HCT116 (cell line): ENCODE data around the gene ALG10B. TPM values are rescaled to one million over a fixed set of nuclear protein-coding genes. Genes with fewer than 3 reads are reported as not detected.

Source experiments
- ATAC-seq: fragments of 200-7000 bp; cut with Tn5 transposase; 2 replicates; pipeline ENCODE4 v1.9.1; 2020; ENCODE audit warnings: mild to moderate bottlenecking, moderate library complexity
- BruUV-seq: library from RNA; stranded (reverse); fragments of 400-500 nt; replicated peaks from 2 replicates; lab custom pipeline; 2021; lab: Mats Ljungman, UMichigan
- CTCF ChIA-PET: fragments of 300-600 bp; sonication (Branson Sonifier 250); formaldehyde crosslinking; loops from one replicate; lab custom pipeline; 2021; ENCODE audit warnings: antibody characterized with exemption; lab: Charles Lee
- POLR2A ChIA-PET: fragments of 300-600, 350-600 bp; sonication (Branson Sonifier 250); formaldehyde crosslinking; loops from one replicate; lab custom pipeline; 2021; ENCODE audit warnings: antibody characterized with exemption; lab: Charles Lee
- RAD21 ChIA-PET, 2 experiments: fragments of 300-600 bp; sonication (Branson Sonifier 250); formaldehyde crosslinking; loops; one replicate each; lab custom pipeline; 2023; ENCODE audit warnings: low total read pairs in 2 of 2; ENCODE audit not compliant: uncharacterized antibody in 2 of 2, unreplicated experiment in 2 of 2, low non-redundant PET in 1 of 2; lab: Charles Lee
- DNase-seq: peaks from one replicate; pipeline ENCODE4 v3.0.0-alpha.2; 2010; ENCODE audit warnings: low read depth, low spot score
- H2AFZ ChIP-seq: fragments of 200-600 bp; shearing (Covaris generic), sonication (generic); 2 replicates; pipeline ENCODE4 v1.6.1; 2017; ENCODE audit warnings: low read depth, mixed run types, mixed read lengths, antibody characterized with exemption, low read length; ENCODE audit not compliant: poor library complexity, severe bottlenecking
- H3K27ac ChIP-seq: 2 replicates; pipeline ENCODE4 v1.5.1; 2012; ENCODE audit warnings: low read depth, low read length
- H3K27me3 ChIP-seq: fragments of 200-600 bp; sonication (generic); 2 replicates; pipeline ENCODE4 v1.6.1; 2016; ENCODE audit warnings: mixed run types, low read length, mixed read lengths; ENCODE audit not compliant: insufficient read depth
- H3K36me3 ChIP-seq, 2 experiments: fragments of 200-500 bp in 1 of 2; fragments of 200-600 bp in 1 of 2; sonication (Bioruptor generic) in 1 of 2; sonication (generic) in 1 of 2; 2 replicates each; pipeline versions ENCODE4 v1.5.1 to v1.6.1; 2014 to 2016; ENCODE audit warnings: low read length in 2 of 2, inconsistent platforms in 1 of 2, mixed read lengths in 1 of 2, mixed run types in 1 of 2; ENCODE audit not compliant: insufficient read depth in 2 of 2, control insufficient read depth in 1 of 2
- H3K4me1 ChIP-seq, 2 experiments: fragments of 200-600 bp in 1 of 2; sonication (generic) in 1 of 2; 2 replicates each; pipeline versions ENCODE4 v1.5.1 to v1.6.1; 2012 to 2017; ENCODE audit warnings: low read length in 2 of 2, inconsistent platforms in 1 of 2, mild to moderate bottlenecking in 1 of 2, mixed read lengths in 1 of 2, mixed run types in 1 of 2, moderate library complexity in 1 of 2; ENCODE audit not compliant: insufficient read depth in 2 of 2, control insufficient read depth in 1 of 2
- H3K4me2 ChIP-seq: fragments of 200-600 bp; sonication (generic); 2 replicates; pipeline ENCODE4 v1.6.1; 2017; ENCODE audit warnings: mixed run types, low read length, mixed read lengths
- H3K4me3 ChIP-seq, 2 experiments: fragments of 200-600 bp in 1 of 2; sonication (generic) in 1 of 2; replicated peaks in 1 of 2; 2 replicates each; pipeline ENCODE4 v1.5.1; 2011 to 2016; ENCODE audit warnings: low read length in 2 of 2, control low read depth in 1 of 2, low read depth in 1 of 2, mild to moderate bottlenecking in 1 of 2, mixed read lengths in 1 of 2, mixed run types in 1 of 2
- H3K79me2 ChIP-seq: fragments of 200-600 bp; sonication (generic); 2 replicates; pipeline ENCODE4 v1.6.1; 2017; ENCODE audit warnings: mild to moderate bottlenecking, mixed run types, low read length, moderate library complexity, mixed read lengths; ENCODE audit not compliant: insufficient read depth
- H3K9ac ChIP-seq: fragments of 200-600 bp; sonication (generic); 2 replicates; pipeline ENCODE4 v1.6.1; 2016; ENCODE audit warnings: low read length, mixed read lengths
- H3K9me2 ChIP-seq: fragments of 200-600 bp; sonication (generic), shearing (Covaris generic); 2 replicates; pipeline ENCODE4 v1.6.1; 2017; ENCODE audit warnings: mixed run types, mild to moderate bottlenecking, moderate library complexity; ENCODE audit not compliant: insufficient read depth
- H3K9me3 ChIP-seq, 2 experiments: fragments of 200-500 bp in 1 of 2; fragments of 200-600 bp in 1 of 2; sonication (Bioruptor generic) in 1 of 2; sonication (generic) in 1 of 2; 2 replicates each; pipeline ENCODE4 v1.6.1; 2014 to 2017; ENCODE audit warnings: low read length in 2 of 2, mixed read lengths in 2 of 2, inconsistent platforms in 1 of 2, low read depth in 1 of 2, mild to moderate bottlenecking in 1 of 2, mixed run types in 1 of 2, moderate library complexity in 1 of 2; ENCODE audit not compliant: control insufficient read depth in 1 of 2, insufficient read depth in 1 of 2
- H4K20me1 ChIP-seq: fragments of 200-600 bp; sonication (generic), shearing (Covaris generic); 2 replicates; pipeline ENCODE4 v1.6.1; 2017; ENCODE audit warnings: mixed run types, mild to moderate bottlenecking, moderate library complexity; ENCODE audit not compliant: insufficient read depth
- EGR1 ChIP-seq: IDR thresholded peaks from 2 replicates; pipeline ENCODE4 v1.6.1; 2012; ENCODE audit warnings: low read depth
- FOSL1 ChIP-seq: IDR thresholded peaks from 2 replicates; pipeline ENCODE4 v1.6.1; 2012; ENCODE audit warnings: low read depth
- JUND ChIP-seq: IDR thresholded peaks from 2 replicates; pipeline ENCODE4 v1.6.1; 2012
- POLR2A ChIP-seq: IDR thresholded peaks from 2 replicates; pipeline ENCODE4 v1.7.0; 2011; ENCODE audit warnings: borderline replicate concordance; ENCODE audit not compliant: insufficient read depth, insufficient read length; ENCODE audit errors: extremely low read depth
- POLR2AphosphoS5 ChIP-seq: IDR thresholded peaks from 2 replicates; pipeline ENCODE4 v1.6.1; 2011; ENCODE audit warnings: mild to moderate bottlenecking, low read depth, low read length, moderate library complexity
- RAD21 ChIP-seq: IDR thresholded peaks from 2 replicates; pipeline ENCODE4 v1.6.1; 2012; ENCODE audit warnings: low read depth, mild to moderate bottlenecking
- SIN3A ChIP-seq: IDR thresholded peaks from 2 replicates; pipeline ENCODE4 v1.6.1; 2012; ENCODE audit warnings: low read depth
- SP1 ChIP-seq: IDR thresholded peaks from 2 replicates; pipeline ENCODE4 v1.6.1; 2012; ENCODE audit warnings: low read depth
- SRF ChIP-seq: IDR thresholded peaks from 2 replicates; pipeline ENCODE4 v1.6.1; 2012; ENCODE audit warnings: low read depth
- YY1 ChIP-seq: IDR thresholded peaks from 2 replicates; pipeline ENCODE4 v1.6.1; 2011; ENCODE audit warnings: low read length, low read depth, moderate library complexity, mild to moderate bottlenecking; ENCODE audit not compliant: insufficient replicate concordance; ENCODE audit errors: extremely low read depth
- ZFX ChIP-seq: fragments of 450-650 bp; IDR thresholded peaks from 2 replicates; pipeline ENCODE4 v1.6.1; 2017
- intact Hi-C: fragments of 100-400 bp; cut with micrococcal nuclease; formaldehyde crosslinking; loops from 2 replicates; pipeline ENCODE4 v1.10.0; 2022
- total RNA-seq: library from RNA; stranded (reverse); gene quantifications from one replicate; pipeline ENCODE4 v1.2.1, GENCODE V29; 2021; ENCODE audit not compliant: unreplicated experiment
- TF ChIP-seq, protein P1 (sequence below): IDR thresholded peaks from 2 replicates; pipeline ENCODE4 v1.6.1; 2012
- TF ChIP-seq, protein P2 (sequence below): IDR thresholded peaks from 2 replicates; pipeline ENCODE4 v1.6.1; 2012
- TF ChIP-seq, protein P3 (sequence below): IDR thresholded peaks from 2 replicates; pipeline ENCODE4 v1.6.1; 2012; ENCODE audit warnings: low read depth
- TF ChIP-seq, protein P4 (sequence below), 3 experiments: fragments of 200-600 bp in 1 of 3; sonication (generic) in 1 of 3; IDR thresholded peaks in 2 of 3; conservative IDR thresholded peaks in 1 of 3; 2 replicates each; pipeline ENCODE4 v1.5.1; 2012 to 2017; ENCODE audit warnings: low read depth in 2 of 3, low read length in 2 of 3, antibody characterized with exemption in 1 of 3, borderline replicate concordance in 1 of 3, control low read depth in 1 of 3, mild to moderate bottlenecking in 1 of 3, mixed read lengths in 1 of 3, mixed run types in 1 of 3, moderate library complexity in 1 of 3; ENCODE audit not compliant: insufficient read depth in 1 of 3

The ALG10B gene
- total RNA-seq, 1 experiment from 2014 or later = 9.0 TPM

DNA sequence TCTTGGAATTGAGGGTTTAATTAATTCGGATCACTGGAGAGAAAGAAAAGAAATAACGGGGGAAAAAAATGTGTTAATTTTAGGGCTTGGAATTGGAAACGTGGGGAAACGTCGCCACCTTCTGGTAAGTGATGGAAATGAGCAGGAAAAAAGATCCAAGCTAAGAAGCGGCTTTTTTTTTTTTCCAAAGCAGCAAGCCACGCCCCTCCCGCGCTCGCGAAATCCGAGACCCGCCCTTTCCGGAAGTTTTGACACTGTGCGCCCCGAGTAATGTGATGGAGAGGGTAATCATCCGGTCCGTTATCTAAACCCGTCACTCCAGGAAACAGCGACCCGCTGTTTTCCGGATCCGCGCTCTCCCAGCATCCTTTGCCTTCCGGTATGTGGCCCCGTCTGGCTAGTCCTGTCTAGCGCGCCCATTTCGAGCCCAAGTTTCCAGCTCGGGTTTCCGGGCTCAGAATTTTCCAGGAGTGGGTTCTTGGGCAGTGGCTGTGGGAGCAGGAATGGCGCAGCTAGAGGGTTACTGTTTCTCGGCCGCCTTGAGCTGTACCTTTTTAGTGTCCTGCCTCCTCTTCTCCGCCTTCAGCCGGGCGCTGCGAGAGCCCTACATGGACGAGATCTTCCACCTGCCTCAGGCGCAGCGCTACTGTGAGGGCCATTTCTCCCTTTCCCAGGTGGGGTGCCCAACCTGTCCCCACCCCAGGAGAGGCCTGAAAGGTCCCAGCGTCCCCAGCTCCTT, at the start of gene ALG10B (continued):
- peak; percentile 87 for TF ChIP-seq RAD21
- TF ChIP-seq ZFX = no peak; the same call in 1 of the 2 replicates
- TF ChIP-seq, protein P1, sequence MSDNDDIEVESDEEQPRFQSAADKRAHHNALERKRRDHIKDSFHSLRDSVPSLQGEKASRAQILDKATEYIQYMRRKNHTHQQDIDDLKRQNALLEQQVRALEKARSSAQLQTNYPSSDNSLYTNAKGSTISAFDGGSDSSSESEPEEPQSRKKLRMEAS = peak; percentile 61

DNA sequence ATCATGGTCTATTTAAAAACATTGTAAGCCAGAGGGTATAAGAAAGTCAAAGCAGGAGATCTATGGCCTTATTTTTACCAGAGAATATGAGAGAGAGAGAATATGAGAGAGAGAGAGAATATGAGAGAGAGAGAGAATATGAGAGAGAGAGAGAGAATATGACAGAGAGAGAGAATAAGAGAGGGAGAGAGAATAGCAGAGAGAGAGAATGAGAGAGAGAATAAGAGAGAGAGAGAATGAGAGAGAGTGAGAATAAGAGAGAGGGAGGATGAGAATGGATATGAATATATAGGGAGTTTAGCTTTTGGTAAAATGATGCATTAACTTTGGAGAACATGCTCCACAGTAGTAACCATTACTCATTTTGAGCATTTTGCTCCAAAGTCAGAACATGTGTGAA, 48.0 kb upstream of the ALG10B start:
- H4K20me1 ChIP-seq = no peaks in the 10 kb centered on the region
- ChIA-PET POLR2A (no interaction called here), RAD21 (no interaction called here), CTCF (no interaction called here)
- H3K9me2 ChIP-seq = no peaks in the 10 kb centered on the region
- H3K27ac ChIP-seq = no peak overlapping the region
- no peak for ATAC-seq
- no peak overlapping the region for H2AFZ ChIP-seq
- no peak overlapping the region for H3K4me3 ChIP-seq
- intact Hi-C loops = no loop called here
- no peaks in the 10 kb centered on the region for H3K9me3 ChIP-seq
- no TSS peak for BruUV-seq
- H3K36me3 ChIP-seq = no peaks in the 10 kb centered on the region
- TF ChIP-seq SP1 (no peak), ZFX (no peak), YY1 (no peak), FOSL1 (no peak), SRF (no peak), RAD21 (no peak), POLR2A (no peak), POLR2AphosphoS5 (no peak), EGR1 (no peak), JUND (no peak), SIN3A (no peak)
- TF ChIP-seq, protein P2, sequence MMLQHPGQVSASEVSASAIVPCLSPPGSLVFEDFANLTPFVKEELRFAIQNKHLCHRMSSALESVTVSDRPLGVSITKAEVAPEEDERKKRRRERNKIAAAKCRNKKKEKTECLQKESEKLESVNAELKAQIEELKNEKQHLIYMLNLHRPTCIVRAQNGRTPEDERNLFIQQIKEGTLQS = no peak
- TF ChIP-seq, protein P3, sequence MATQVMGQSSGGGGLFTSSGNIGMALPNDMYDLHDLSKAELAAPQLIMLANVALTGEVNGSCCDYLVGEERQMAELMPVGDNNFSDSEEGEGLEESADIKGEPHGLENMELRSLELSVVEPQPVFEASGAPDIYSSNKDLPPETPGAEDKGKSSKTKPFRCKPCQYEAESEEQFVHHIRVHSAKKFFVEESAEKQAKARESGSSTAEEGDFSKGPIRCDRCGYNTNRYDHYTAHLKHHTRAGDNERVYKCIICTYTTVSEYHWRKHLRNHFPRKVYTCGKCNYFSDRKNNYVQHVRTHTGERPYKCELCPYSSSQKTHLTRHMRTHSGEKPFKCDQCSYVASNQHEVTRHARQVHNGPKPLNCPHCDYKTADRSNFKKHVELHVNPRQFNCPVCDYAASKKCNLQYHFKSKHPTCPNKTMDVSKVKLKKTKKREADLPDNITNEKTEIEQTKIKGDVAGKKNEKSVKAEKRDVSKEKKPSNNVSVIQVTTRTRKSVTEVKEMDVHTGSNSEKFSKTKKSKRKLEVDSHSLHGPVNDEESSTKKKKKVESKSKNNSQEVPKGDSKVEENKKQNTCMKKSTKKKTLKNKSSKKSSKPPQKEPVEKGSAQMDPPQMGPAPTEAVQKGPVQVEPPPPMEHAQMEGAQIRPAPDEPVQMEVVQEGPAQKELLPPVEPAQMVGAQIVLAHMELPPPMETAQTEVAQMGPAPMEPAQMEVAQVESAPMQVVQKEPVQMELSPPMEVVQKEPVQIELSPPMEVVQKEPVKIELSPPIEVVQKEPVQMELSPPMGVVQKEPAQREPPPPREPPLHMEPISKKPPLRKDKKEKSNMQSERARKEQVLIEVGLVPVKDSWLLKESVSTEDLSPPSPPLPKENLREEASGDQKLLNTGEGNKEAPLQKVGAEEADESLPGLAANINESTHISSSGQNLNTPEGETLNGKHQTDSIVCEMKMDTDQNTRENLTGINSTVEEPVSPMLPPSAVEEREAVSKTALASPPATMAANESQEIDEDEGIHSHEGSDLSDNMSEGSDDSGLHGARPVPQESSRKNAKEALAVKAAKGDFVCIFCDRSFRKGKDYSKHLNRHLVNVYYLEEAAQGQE = no peak
- TF ChIP-seq, protein P1 = no peak
- TF ChIP-seq, protein P4, sequence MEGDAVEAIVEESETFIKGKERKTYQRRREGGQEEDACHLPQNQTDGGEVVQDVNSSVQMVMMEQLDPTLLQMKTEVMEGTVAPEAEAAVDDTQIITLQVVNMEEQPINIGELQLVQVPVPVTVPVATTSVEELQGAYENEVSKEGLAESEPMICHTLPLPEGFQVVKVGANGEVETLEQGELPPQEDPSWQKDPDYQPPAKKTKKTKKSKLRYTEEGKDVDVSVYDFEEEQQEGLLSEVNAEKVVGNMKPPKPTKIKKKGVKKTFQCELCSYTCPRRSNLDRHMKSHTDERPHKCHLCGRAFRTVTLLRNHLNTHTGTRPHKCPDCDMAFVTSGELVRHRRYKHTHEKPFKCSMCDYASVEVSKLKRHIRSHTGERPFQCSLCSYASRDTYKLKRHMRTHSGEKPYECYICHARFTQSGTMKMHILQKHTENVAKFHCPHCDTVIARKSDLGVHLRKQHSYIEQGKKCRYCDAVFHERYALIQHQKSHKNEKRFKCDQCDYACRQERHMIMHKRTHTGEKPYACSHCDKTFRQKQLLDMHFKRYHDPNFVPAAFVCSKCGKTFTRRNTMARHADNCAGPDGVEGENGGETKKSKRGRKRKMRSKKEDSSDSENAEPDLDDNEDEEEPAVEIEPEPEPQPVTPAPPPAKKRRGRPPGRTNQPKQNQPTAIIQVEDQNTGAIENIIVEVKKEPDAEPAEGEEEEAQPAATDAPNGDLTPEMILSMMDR (IDR thresholded peaks at IDR 0.05 in 2 of 3, conservative IDR thresholded peaks at IDR 0.05 in 1 of 3; ENCODE audit: borderline replicate concordance in 1 of 3, insufficient read depth in 1 of 3, low read depth in 2 of 3, low read length in 2 of 3) = no peak
- no peak overlapping the region for H3K4me2 ChIP-seq
- no peaks in the 10 kb centered on the region for H3K79me2 ChIP-seq
- DNase-seq = no peak
- no peaks in the 10 kb centered on the region for H3K27me3 ChIP-seq
- no peaks in the 10 kb centered on the region for H3K4me1 ChIP-seq
- no peak overlapping the region for H3K9ac ChIP-seq
